ENCODE measurements around the gene CGAS. TPM values are rescaled to one million over a fixed set of nuclear protein-coding genes. Genes with fewer than 3 reads are reported as not detected.

CGAS gene
- total RNA-seq, 1 donor from 2014 or later: 8.1 TPM

DNA sequence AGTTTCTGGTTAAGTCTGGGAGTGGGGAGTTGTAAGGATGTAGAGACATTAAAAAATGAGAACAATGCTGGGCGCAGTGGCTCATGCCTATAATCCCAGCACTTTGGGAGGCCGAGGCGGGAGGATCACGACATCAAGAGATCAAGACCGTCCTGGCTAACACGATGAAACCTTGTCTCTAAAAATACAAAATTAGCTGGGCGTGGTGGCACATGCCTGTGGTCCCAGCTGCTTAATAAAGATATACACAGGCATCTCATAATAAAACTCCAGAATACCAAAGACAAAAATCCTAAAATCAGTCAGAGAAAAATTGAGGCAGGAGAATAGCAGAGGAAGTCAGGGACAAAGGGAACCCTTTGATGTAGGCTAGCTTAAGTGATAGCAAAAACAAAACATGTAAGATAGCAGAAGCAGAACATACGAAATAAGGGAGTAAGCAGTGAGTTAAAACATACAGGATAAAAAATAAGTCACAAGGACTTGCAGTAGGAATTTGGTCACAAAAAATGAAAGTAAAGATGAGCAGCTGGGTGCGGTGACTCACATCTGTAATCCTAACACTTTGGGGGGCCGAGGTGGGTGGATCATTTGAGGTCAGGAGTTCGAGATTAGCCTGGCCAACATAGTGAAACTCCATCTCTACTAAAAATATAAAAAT lies 33.9 kb downstream of the CGAS start:
- Histone ChIP-seq H3K36me3 (ENCODE audit: control insufficient read depth, insufficient read depth, low read length) (no peaks in the 10 kb centered on the region), H3K27me3 (ENCODE audit: control insufficient read depth, insufficient read depth, low read length) (no peaks in the 10 kb centered on the region), H3K4me3 (ENCODE audit: low read depth, low read length) (no peak overlapping the region)
- TF ChIP-seq, protein P1, sequence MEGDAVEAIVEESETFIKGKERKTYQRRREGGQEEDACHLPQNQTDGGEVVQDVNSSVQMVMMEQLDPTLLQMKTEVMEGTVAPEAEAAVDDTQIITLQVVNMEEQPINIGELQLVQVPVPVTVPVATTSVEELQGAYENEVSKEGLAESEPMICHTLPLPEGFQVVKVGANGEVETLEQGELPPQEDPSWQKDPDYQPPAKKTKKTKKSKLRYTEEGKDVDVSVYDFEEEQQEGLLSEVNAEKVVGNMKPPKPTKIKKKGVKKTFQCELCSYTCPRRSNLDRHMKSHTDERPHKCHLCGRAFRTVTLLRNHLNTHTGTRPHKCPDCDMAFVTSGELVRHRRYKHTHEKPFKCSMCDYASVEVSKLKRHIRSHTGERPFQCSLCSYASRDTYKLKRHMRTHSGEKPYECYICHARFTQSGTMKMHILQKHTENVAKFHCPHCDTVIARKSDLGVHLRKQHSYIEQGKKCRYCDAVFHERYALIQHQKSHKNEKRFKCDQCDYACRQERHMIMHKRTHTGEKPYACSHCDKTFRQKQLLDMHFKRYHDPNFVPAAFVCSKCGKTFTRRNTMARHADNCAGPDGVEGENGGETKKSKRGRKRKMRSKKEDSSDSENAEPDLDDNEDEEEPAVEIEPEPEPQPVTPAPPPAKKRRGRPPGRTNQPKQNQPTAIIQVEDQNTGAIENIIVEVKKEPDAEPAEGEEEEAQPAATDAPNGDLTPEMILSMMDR (IDR thresholded peaks at IDR 0.05; ENCODE audit: insufficient read depth, low read length, poor library complexity, severe bottlenecking): no peak
- DNase-seq (ENCODE audit: low read depth): no peak

DNA sequence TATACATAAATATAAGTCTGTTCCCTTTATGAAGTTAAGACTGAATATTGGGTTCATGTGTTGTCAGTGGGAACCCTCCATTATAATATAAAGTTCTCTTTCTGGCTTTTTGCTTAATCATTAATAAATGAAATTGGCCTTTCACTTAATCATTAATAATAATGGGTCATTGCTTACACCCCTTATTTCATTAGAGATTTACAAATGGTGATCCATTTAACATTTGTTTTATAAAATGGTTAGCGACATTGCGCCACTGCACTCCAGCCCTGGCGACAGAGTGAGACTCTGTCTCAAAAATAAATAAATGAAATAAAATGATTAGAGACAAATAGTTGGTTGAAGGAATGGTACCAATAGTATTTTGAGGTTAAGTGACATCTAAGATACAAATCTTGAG lies 39.0 kb downstream of the CGAS start:
- no peak for DNase-seq (ENCODE audit: low read depth)
- no peaks in the 10 kb centered on the region for H3K36me3 ChIP-seq (ENCODE audit: control insufficient read depth, insufficient read depth, low read length)
- H3K27me3 ChIP-seq (ENCODE audit: control insufficient read depth, insufficient read depth, low read length): no peaks in the 10 kb centered on the region
- H3K4me3 ChIP-seq (ENCODE audit: low read depth, low read length): no peak overlapping the region
- TF ChIP-seq, protein P1 (IDR thresholded peaks at IDR 0.05; ENCODE audit: insufficient read depth, low read length, poor library complexity, severe bottlenecking): no peak

DNA sequence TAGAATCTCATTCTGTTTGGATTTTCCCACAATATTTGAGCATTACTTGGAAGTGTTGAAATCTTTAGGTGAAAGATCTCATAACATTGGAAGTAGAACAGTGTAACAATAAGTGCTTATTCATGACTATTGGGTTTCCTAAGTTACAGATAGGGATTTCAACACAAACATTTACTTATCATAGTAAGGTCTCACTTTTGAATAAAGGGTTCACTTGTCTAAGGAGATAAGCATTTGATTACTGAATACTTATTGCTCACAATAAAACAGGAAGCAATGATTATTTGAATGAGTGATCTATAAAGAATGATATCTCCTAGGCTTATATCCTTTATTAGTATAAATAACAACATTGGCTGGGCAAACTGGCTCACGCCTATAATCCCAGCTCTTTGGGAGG lies 42.7 kb downstream of the CGAS start:
- TF ChIP-seq, protein P1 (IDR thresholded peaks at IDR 0.05; ENCODE audit: insufficient read depth, low read length, poor library complexity, severe bottlenecking): no peak
- no peaks in the 10 kb centered on the region for H3K27me3 ChIP-seq (ENCODE audit: control insufficient read depth, insufficient read depth, low read length)
- no peak overlapping the region for H3K4me3 ChIP-seq (ENCODE audit: low read depth, low read length)
- H3K36me3 ChIP-seq (ENCODE audit: control insufficient read depth, insufficient read depth, low read length): no peaks in the 10 kb centered on the region
- no peak for DNase-seq (ENCODE audit: low read depth)

DNA sequence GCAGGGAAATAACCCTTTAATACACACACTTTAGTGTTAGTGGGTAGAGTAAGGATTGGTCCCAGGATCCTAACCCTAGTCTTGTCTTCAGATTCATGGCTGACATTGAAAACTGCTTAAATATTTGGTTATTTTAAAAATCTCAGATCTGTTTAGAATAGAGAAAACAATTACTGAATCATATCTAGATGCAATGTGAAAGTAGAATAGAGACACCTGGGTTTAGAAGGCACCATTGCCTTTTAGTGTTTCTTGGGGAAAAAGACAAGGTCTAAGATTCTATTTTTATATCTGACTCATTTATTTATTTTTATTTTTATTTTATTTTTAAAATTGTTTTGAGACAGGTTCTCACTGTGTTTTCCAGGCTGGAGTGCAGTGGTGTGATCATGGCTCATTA lies 51.4 kb downstream of the CGAS start:
- no peaks in the 10 kb centered on the region for H3K27me3 ChIP-seq (ENCODE audit: control insufficient read depth, insufficient read depth, low read length)
- TF ChIP-seq, protein P1 (IDR thresholded peaks at IDR 0.05; ENCODE audit: insufficient read depth, low read length, poor library complexity, severe bottlenecking): no peak
- no peak overlapping the region for H3K4me3 ChIP-seq (ENCODE audit: low read depth, low read length)
- no peaks in the 10 kb centered on the region for H3K36me3 ChIP-seq (ENCODE audit: control insufficient read depth, insufficient read depth, low read length)
- no peak for DNase-seq (ENCODE audit: low read depth)

DNA sequence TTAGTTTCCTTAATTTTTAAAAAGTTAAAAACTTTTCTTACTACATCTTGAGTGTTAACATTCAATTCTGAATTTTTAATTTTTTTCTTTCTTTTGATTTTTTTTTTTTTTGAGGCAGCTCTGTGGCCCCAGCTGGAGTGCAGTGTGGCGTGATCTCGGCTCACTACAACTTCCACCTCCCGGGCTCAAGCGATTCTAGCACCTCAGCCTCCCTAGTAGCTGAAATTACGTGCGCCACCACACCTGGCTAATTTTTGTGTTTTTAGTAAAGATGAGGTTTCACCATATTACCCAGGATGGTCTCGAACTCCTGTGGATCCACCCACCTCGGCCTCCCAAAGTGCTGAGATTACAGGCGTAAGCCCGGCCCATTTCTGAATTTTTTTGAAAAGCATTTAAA lies 56.2 kb downstream of the CGAS start:
- H3K36me3 ChIP-seq (ENCODE audit: control insufficient read depth, insufficient read depth, low read length): no peaks in the 10 kb centered on the region
- no peaks in the 10 kb centered on the region for H3K27me3 ChIP-seq (ENCODE audit: control insufficient read depth, insufficient read depth, low read length)
- H3K4me3 ChIP-seq (ENCODE audit: low read depth, low read length): no peak overlapping the region
- no peak for DNase-seq (ENCODE audit: low read depth)
- TF ChIP-seq, protein P1 (IDR thresholded peaks at IDR 0.05; ENCODE audit: insufficient read depth, low read length, poor library complexity, severe bottlenecking): no peak

All from kidney epithelial cell (primary cell).